ENCODE data around the gene PRR33.

Gene PRR33

DNA sequence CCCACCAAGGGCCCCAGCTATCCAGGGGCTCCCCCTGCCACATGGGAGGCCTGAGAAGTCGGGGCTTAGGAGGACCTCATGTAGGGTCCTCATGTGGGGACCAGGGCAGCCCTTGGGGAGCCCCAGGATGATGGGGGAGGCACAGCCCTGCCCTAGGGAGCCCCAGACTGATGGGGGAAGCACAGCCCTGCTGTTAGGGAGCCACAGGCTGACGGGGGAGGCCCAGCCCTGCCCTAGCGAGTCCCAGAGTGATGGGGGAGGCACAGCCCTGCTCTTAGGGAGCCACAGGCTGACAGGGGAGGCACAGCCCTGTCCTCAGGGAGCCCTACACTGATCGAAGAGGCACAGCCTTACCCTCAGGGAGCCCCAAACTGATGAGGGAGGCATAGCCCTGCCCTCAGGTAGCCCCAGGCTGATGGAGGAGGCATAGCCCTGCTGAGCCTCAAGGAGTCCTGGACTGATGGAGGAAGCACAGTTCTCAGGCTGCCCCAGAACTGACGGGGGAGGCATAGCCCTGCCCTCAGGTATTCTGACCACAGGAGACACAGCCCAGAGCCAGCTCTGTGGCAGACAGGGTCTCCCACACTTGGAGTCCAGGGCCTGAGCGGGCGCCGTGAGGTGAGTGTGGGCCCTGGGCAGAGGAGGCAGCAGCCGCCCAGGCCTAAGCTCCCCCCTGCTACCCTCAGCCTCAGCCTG, 10.8 kb downstream of the PRR33 start:
- Histone ChIP-seq H3K4me1 (ENCODE audit: control insufficient read depth, low read length) (peaks cover 21% of the 10 kb centered on the region), H3K27me3 (ENCODE audit: control insufficient read depth, low read length) (no peaks in the 10 kb centered on the region), H3K27ac (ENCODE audit: low read depth, low read length) (no peak overlapping the region)

DNA sequence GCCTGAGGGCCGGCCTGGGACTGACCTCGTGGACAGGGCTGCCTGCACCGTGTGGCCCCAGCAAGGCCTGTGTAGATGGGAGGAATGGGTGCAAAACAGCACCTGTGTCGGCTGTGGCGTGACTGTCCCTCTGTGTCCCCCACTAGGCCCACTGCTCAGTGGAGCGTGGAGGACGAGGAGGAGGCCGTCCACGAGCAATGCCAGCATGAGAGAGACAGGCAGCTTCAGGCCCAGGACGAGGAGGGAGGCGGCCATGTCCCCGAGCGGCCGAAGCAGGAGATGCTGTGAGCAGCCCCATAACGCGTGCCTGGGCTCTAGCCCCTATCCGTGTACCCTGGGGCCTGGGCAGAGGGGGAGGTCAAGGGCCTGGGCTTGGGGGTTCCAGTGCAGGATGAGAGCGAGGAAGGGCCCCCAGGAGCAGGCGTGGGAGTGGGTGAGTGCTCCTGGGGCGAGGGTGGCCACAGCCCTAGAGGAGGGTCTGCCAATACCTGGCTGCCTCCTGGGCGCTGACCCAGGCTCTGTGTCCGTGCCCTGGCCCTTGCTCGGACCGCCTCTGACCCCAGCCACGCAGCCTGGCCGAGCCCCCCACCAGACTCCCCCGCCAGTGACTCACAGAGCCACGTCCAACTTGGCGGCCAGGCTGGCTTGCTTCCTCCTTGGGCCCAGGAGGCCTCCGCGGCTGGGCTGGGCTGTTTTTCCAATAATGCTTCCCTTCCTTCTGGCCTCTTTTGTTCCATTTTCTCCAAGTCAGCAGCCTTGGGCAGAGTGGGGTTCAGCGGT, 11.6 kb downstream of the PRR33 start:
- peaks cover 25% of the 10 kb centered on the region for H3K36me3 ChIP-seq (ENCODE audit: control insufficient read depth, low read length)
- H4K20me1 ChIP-seq (ENCODE audit: control insufficient read depth, insufficient read depth, low read depth, low read length), result peaks cover 3% of the 10 kb centered on the region; the same call in 1 of the 2 replicates
- H3F3A ChIP-seq (ENCODE audit: control insufficient read depth, insufficient read depth), result no peaks in the 10 kb centered on the region
- peaks cover 21% of the 10 kb centered on the region for H3K4me1 ChIP-seq (ENCODE audit: control insufficient read depth, low read length)
- H3K27ac ChIP-seq (ENCODE audit: low read depth, low read length), result no peak overlapping the region
- H3K27me3 ChIP-seq (ENCODE audit: control insufficient read depth, low read length), result no peaks in the 10 kb centered on the region
- H3K4me3 ChIP-seq (ENCODE audit: low read length), result no peak overlapping the region
- H3K4me2 ChIP-seq (ENCODE audit: low read length), result no peak overlapping the region
- H3K79me2 ChIP-seq (ENCODE audit: control insufficient read depth, low read length), result peaks cover 6% of the 10 kb centered on the region
- TF ChIP-seq, protein P1, sequence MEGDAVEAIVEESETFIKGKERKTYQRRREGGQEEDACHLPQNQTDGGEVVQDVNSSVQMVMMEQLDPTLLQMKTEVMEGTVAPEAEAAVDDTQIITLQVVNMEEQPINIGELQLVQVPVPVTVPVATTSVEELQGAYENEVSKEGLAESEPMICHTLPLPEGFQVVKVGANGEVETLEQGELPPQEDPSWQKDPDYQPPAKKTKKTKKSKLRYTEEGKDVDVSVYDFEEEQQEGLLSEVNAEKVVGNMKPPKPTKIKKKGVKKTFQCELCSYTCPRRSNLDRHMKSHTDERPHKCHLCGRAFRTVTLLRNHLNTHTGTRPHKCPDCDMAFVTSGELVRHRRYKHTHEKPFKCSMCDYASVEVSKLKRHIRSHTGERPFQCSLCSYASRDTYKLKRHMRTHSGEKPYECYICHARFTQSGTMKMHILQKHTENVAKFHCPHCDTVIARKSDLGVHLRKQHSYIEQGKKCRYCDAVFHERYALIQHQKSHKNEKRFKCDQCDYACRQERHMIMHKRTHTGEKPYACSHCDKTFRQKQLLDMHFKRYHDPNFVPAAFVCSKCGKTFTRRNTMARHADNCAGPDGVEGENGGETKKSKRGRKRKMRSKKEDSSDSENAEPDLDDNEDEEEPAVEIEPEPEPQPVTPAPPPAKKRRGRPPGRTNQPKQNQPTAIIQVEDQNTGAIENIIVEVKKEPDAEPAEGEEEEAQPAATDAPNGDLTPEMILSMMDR (IDR thresholded peaks at IDR 0.05; ENCODE audit: low read depth, low read length, poor library complexity, severe bottlenecking), result no peak
- TF ChIP-seq EZH2phosphoT487 (IDR thresholded peaks at IDR 0.05; ENCODE audit: borderline replicate concordance, low read length), result no peak
- H3K9me3 ChIP-seq (ENCODE audit: control insufficient read depth, insufficient read depth, low read length), result no peaks in the 10 kb centered on the region
- H3K9me2 ChIP-seq (replicated peaks; ENCODE audit: control insufficient read depth, low read length), result no peaks in the 10 kb centered on the region

More for the DNA sequence above, 10.8 kb downstream of the PRR33 start:
- TF ChIP-seq, protein P1 (IDR thresholded peaks at IDR 0.05; ENCODE audit: low read depth, low read length, poor library complexity, severe bottlenecking), result no peak
- no peak for TF ChIP-seq EZH2phosphoT487 (IDR thresholded peaks at IDR 0.05; ENCODE audit: borderline replicate concordance, low read length)
- Histone ChIP-seq H3K9me2 (replicated peaks; ENCODE audit: control insufficient read depth, low read length) (no peaks in the 10 kb centered on the region), H3K36me3 (ENCODE audit: control insufficient read depth, low read length) (peaks cover 33% of the 10 kb centered on the region), H3K9me3 (ENCODE audit: control insufficient read depth, insufficient read depth, low read length) (no peaks in the 10 kb centered on the region), H4K20me1 (ENCODE audit: control insufficient read depth, insufficient read depth, low read depth, low read length) (peaks cover 3% of the 10 kb centered on the region; the same call in 1 of the 2 replicates), H3K4me3 (ENCODE audit: low read length) (no peak overlapping the region), H3F3A (ENCODE audit: control insufficient read depth, insufficient read depth) (no peaks in the 10 kb centered on the region), H3K79me2 (ENCODE audit: control insufficient read depth, low read length) (peaks cover 6% of the 10 kb centered on the region; the same call in 1 of the 2 replicates), H3K4me2 (ENCODE audit: low read length) (no peak overlapping the region; the same call in 1 of the 2 replicates)

DNA sequence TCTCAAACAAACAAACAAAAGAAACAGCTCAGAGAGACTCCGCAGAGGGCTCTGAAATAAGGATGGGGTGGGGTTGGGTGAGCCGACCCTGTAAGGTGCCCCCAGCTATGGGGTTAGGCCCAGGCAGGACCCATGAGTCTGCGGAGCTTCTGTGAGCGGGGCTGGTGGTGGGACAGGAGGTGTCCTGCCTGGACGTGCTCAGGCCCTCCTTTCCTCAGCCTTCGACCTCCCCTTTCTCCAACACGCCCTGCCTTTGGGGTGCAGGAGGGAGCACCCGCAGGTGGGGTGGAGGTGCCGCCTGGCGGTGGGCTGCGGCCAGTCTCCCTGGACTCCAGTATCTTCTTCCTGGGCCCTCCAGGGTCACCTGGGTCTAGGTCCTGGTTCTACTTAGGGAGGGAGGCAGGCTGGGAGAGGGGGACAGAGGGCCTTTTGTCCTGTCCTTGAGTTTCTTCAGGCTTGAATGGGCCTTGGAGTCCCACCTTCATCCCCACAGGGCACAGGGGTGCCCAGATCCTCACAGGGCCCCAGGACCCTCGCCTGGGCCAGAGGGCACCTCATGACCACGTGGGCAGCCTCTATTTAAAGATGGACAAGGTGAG, 12.3 kb downstream of the PRR33 start:
- no peaks in the 10 kb centered on the region for H3K9me2 ChIP-seq (replicated peaks; ENCODE audit: control insufficient read depth, low read length)
- no peak for TF ChIP-seq EZH2phosphoT487 (IDR thresholded peaks at IDR 0.05; ENCODE audit: borderline replicate concordance, low read length)
- TF ChIP-seq, protein P1 (IDR thresholded peaks at IDR 0.05; ENCODE audit: low read depth, low read length, poor library complexity, severe bottlenecking), result no peak
- H3K27ac ChIP-seq (ENCODE audit: low read depth, low read length), result no peak overlapping the region
- H3F3A ChIP-seq (ENCODE audit: control insufficient read depth, insufficient read depth), result no peaks in the 10 kb centered on the region
- peaks cover 3% of the 10 kb centered on the region; the same call in 1 of the 2 replicates for H4K20me1 ChIP-seq (ENCODE audit: control insufficient read depth, insufficient read depth, low read depth, low read length)
- H3K4me3 ChIP-seq (ENCODE audit: low read length), result no peak overlapping the region
- peaks cover 18% of the 10 kb centered on the region for H3K36me3 ChIP-seq (ENCODE audit: control insufficient read depth, low read length)
- H3K4me2 ChIP-seq (ENCODE audit: low read length), result no peak overlapping the region
- no peaks in the 10 kb centered on the region for H3K9me3 ChIP-seq (ENCODE audit: control insufficient read depth, insufficient read depth, low read length)
- H3K79me2 ChIP-seq (ENCODE audit: control insufficient read depth, low read length), result peaks cover 6% of the 10 kb centered on the region
- no peaks in the 10 kb centered on the region for H3K27me3 ChIP-seq (ENCODE audit: control insufficient read depth, low read length)
- H3K4me1 ChIP-seq (ENCODE audit: control insufficient read depth, low read length), result peaks cover 21% of the 10 kb centered on the region
